ENCODE data around the gene ZNF254.

DNA sequence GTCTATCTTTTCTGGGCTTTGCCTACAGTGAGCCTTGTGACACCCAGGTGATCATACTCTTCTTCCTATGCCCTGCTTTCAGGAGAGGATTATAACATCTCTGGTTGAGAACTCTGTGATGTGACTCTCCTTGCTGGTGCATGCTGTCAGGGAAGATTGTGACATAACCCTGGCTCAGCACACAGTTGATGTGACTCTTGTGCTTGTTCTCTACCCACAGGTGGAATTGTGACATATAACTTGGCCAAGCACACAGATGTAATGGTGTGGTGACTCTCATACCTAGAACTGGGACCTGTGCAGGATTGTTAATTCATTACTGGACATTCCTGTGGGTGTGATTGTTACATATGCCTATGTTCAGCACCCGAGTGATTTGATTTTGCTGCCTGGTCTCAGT lies 21.7 kb upstream of the ZNF254 start:
- TF ChIP-seq POLR2A (IDR thresholded peaks at IDR 0.05; ENCODE audit: extremely low read depth, insufficient read length), result no peak
- TF ChIP-seq, protein P1, sequence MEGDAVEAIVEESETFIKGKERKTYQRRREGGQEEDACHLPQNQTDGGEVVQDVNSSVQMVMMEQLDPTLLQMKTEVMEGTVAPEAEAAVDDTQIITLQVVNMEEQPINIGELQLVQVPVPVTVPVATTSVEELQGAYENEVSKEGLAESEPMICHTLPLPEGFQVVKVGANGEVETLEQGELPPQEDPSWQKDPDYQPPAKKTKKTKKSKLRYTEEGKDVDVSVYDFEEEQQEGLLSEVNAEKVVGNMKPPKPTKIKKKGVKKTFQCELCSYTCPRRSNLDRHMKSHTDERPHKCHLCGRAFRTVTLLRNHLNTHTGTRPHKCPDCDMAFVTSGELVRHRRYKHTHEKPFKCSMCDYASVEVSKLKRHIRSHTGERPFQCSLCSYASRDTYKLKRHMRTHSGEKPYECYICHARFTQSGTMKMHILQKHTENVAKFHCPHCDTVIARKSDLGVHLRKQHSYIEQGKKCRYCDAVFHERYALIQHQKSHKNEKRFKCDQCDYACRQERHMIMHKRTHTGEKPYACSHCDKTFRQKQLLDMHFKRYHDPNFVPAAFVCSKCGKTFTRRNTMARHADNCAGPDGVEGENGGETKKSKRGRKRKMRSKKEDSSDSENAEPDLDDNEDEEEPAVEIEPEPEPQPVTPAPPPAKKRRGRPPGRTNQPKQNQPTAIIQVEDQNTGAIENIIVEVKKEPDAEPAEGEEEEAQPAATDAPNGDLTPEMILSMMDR (IDR thresholded peaks at IDR 0.05; ENCODE audit: low read depth, low read length), result no peak

Data from NB4 (cell line).